H9 (cell line): ENCODE measurements around the gene CENPP. TPM values are rescaled to one million over a fixed set of nuclear protein-coding genes. Genes with fewer than 3 reads are reported as not detected.

ENCODE experiments used
- DNase-seq: peaks from one replicate; pipeline ENCODE4 v3.0.0-alpha.2; 2017
- H2AFZ ChIP-seq: one replicate; pipeline ENCODE4 v1.6.1; 2013; ENCODE audit warnings: mild to moderate bottlenecking, low read length, control low read depth, moderate library complexity
- H2AK5ac ChIP-seq: 2 replicates; pipeline ENCODE4 v1.6.1; 2013; ENCODE audit warnings: low read length, control low read depth, mixed read lengths; ENCODE audit not compliant: insufficient read length
- H2BK120ac ChIP-seq: one replicate; pipeline ENCODE4 v1.6.1; 2013; ENCODE audit warnings: low read depth, mild to moderate bottlenecking, low read length, control low read depth, inconsistent platforms; ENCODE audit not compliant: poor library complexity, severe bottlenecking
- H2BK12ac ChIP-seq: 2 replicates; pipeline ENCODE4 v1.6.1; 2013; ENCODE audit warnings: low read length, control low read depth, mixed read lengths, low read depth; ENCODE audit not compliant: insufficient read length
- H2BK15ac ChIP-seq: 2 replicates; pipeline ENCODE4 v1.6.1; 2013; ENCODE audit warnings: low read depth, low read length, control low read depth
- H2BK20ac ChIP-seq: one replicate; pipeline ENCODE4 v1.6.1; 2013; ENCODE audit warnings: low read depth, mild to moderate bottlenecking, low read length, control low read depth, inconsistent platforms; ENCODE audit not compliant: poor library complexity, severe bottlenecking
- H2BK5ac ChIP-seq: 2 replicates; pipeline ENCODE4 v1.6.1; 2013; ENCODE audit warnings: low read length, control low read depth, mixed read lengths; ENCODE audit not compliant: insufficient read length
- H3K14ac ChIP-seq: 2 replicates; pipeline ENCODE4 v1.6.1; 2013; ENCODE audit warnings: low read length, control low read depth; ENCODE audit not compliant: insufficient read depth
- H3K18ac ChIP-seq: 2 replicates; pipeline ENCODE4 v1.6.1; 2013; ENCODE audit warnings: low read depth, mild to moderate bottlenecking, mixed read lengths, low read length, control low read depth; ENCODE audit not compliant: insufficient read length
- H3K23ac ChIP-seq: 2 replicates; pipeline ENCODE4 v1.6.1; 2013; ENCODE audit warnings: low read length, control low read depth, mixed read lengths, low read depth; ENCODE audit not compliant: insufficient read length
- H3K23me2 ChIP-seq: 2 replicates; pipeline ENCODE4 v1.6.1; 2013; ENCODE audit warnings: low read depth, mild to moderate bottlenecking, mixed read lengths, low read length, control low read depth; ENCODE audit not compliant: insufficient read length, poor library complexity, severe bottlenecking
- H3K27ac ChIP-seq: 2 replicates; pipeline ENCODE4 v1.5.1; 2013; ENCODE audit warnings: low read length, control low read depth, mixed read lengths, low read depth; ENCODE audit not compliant: insufficient read length
- H3K27me3 ChIP-seq: 2 replicates; pipeline ENCODE4 v1.6.1; 2013; ENCODE audit warnings: low read length, control low read depth, inconsistent platforms; ENCODE audit not compliant: insufficient read depth
- H3K4ac ChIP-seq: 2 replicates; pipeline ENCODE4 v1.6.1; 2013; ENCODE audit warnings: low read depth, mild to moderate bottlenecking, control low read depth, inconsistent platforms, low read length, moderate library complexity
- H3K4me1 ChIP-seq: 2 replicates; pipeline ENCODE4 v1.6.1; 2013; ENCODE audit warnings: low read length, control low read depth, inconsistent platforms; ENCODE audit not compliant: insufficient read depth
- H3K4me2 ChIP-seq: 2 replicates; pipeline ENCODE4 v1.6.1; 2013; ENCODE audit warnings: low read length, control low read depth, mixed read lengths; ENCODE audit not compliant: insufficient read length, insufficient read depth
- H3K56ac ChIP-seq: 2 replicates; pipeline ENCODE4 v1.6.1; 2013; ENCODE audit warnings: low read depth, mild to moderate bottlenecking, mixed read lengths, low read length, control low read depth; ENCODE audit not compliant: insufficient read length
- H3K79me1 ChIP-seq: 2 replicates; pipeline ENCODE4 v1.6.1; 2013; ENCODE audit warnings: low read depth, mild to moderate bottlenecking, moderate library complexity, low read length, control low read depth, inconsistent platforms; ENCODE audit not compliant: insufficient read depth, poor library complexity, severe bottlenecking
- H3K79me2 ChIP-seq: 2 replicates; pipeline ENCODE4 v1.6.1; 2013; ENCODE audit warnings: low read length, control low read depth, inconsistent platforms; ENCODE audit not compliant: insufficient read depth
- H3K9ac ChIP-seq: 2 replicates; pipeline ENCODE4 v1.6.1; 2013; ENCODE audit warnings: low read length, control low read depth, mixed read lengths; ENCODE audit not compliant: insufficient read length; ENCODE audit errors: extremely low read depth
- H3K9me3 ChIP-seq: one replicate; pipeline ENCODE4 v1.6.1; 2013; ENCODE audit warnings: low read depth, low read length, inconsistent platforms; ENCODE audit not compliant: control insufficient read depth
- H3T11ph ChIP-seq: one replicate; pipeline ENCODE4 v1.6.1; 2013; ENCODE audit warnings: mild to moderate bottlenecking, low read length, control low read depth, inconsistent platforms
- H4K20me1 ChIP-seq: one replicate; pipeline ENCODE4 v1.6.1; 2013; ENCODE audit not compliant: control insufficient read depth, insufficient read length, insufficient read depth
- H4K5ac ChIP-seq: 2 replicates; pipeline ENCODE4 v1.6.1; 2013; ENCODE audit warnings: low read depth, mild to moderate bottlenecking, mixed read lengths, low read length, control low read depth; ENCODE audit not compliant: insufficient read length
- H4K8ac ChIP-seq: replicated peaks from 2 replicates; pipeline ENCODE4 v1.6.1; 2013; ENCODE audit warnings: low read length, control low read depth, mixed read lengths, low read depth; ENCODE audit not compliant: insufficient read length
- H4K91ac ChIP-seq: 2 replicates; pipeline ENCODE4 v1.6.1; 2013; ENCODE audit warnings: low read depth, mild to moderate bottlenecking, moderate library complexity, mixed read lengths, low read length, control low read depth; ENCODE audit not compliant: insufficient read length
- H3K27ac Mint-ChIP-seq, 3 experiments: 2 replicates in 2 of 3; 3 replicates in 1 of 3; pipeline ENCODE4 v1.8.0; 2020 to 2021; ENCODE audit warnings: mixed read lengths in 3 of 3, mild to moderate bottlenecking in 1 of 3, moderate library complexity in 1 of 3
- H3K27me3 Mint-ChIP-seq: 2 replicates; pipeline ENCODE4 v1.8.0; 2021; ENCODE audit warnings: low read depth, mild to moderate bottlenecking, moderate library complexity, mixed read lengths
- H3K36me3 Mint-ChIP-seq, 3 experiments: 2 replicates in 2 of 3; 3 replicates in 1 of 3; pipeline ENCODE4 v1.8.0; 2020 to 2021; ENCODE audit warnings: low read depth in 3 of 3, mixed read lengths in 3 of 3; ENCODE audit not compliant: insufficient read depth in 1 of 3
- H3K4me1 Mint-ChIP-seq, 2 experiments: 2 replicates each; pipeline ENCODE4 v1.8.0; 2020; ENCODE audit warnings: mixed read lengths in 2 of 2
- H3K4me3 Mint-ChIP-seq, 2 experiments: 2 replicates in 1 of 2; 3 replicates in 1 of 2; pipeline ENCODE4 v1.8.0; 2020 to 2021; ENCODE audit warnings: mild to moderate bottlenecking in 2 of 2, mixed read lengths in 2 of 2, moderate library complexity in 1 of 2
- H3K9me3 Mint-ChIP-seq, 2 experiments: 2 replicates in 1 of 2; 3 replicates in 1 of 2; pipeline ENCODE4 v1.8.0; 2020; ENCODE audit warnings: mild to moderate bottlenecking in 2 of 2, mixed read lengths in 2 of 2, moderate library complexity in 1 of 2
- WGBS: extraction: QIAGEN DNeasy Blood & Tissue Kit; methylation state at CpG from one replicate; pipeline ENCODE4 v1.1.7; 2013; ENCODE audit warnings: missing lambda C conversion rate, low lambda C conversion rate, mixed read lengths; ENCODE audit not compliant: insufficient read length; ENCODE audit errors: extremely low coverage; 5-methylcytosine and 5-hydroxymethylcytosine counted together
- total RNA-seq: library from RNA; stranded (reverse); gene quantifications from 2 replicates; pipeline ENCODE4 v1.2.1, GENCODE V29; 2021
- TF ChIP-seq, protein P1 (sequence below): fragments of 200-600 bp; sonication (generic); conservative IDR thresholded peaks from 3 replicates; pipeline ENCODE4 v1.8.0; 2021; ENCODE audit warnings: antibody characterized with exemption, mild to moderate bottlenecking

CENPP gene
- total RNA-seq, 1 experiment from 2014 or later = 9.1 TPM

GRCh38 chr9:92385477-92385876 lies 59.7 kb downstream of the CENPP start:
- no peak overlapping the region for H2BK5ac ChIP-seq
- no peaks in the 10 kb centered on the region for H3K4me1 ChIP-seq
- no CpG with 5 or more reads among the region's 6 CpGs for WGBS
- Mint-ChIP-seq H3K9me3 (no peaks in the 10 kb centered on the region), H3K27me3 (no peaks in the 10 kb centered on the region; the same call in 1 of the 2 replicates), H3K4me3 (no peak overlapping the region), H3K4me1 (no peaks in the 10 kb centered on the region; a peak in 2 of 4 replicates), H3K27ac (no peak overlapping the region), H3K36me3 (no peaks in the 10 kb centered on the region; a peak in 1 of 7 replicates)
- no peak overlapping the region for H3K18ac ChIP-seq
- no peak overlapping the region for H2BK12ac ChIP-seq
- no peak overlapping the region for H3K27ac ChIP-seq
- no peaks in the 10 kb centered on the region for H3K9me3 ChIP-seq
- no peak overlapping the region for H4K91ac ChIP-seq
- no peak overlapping the region for H2BK15ac ChIP-seq
- no peak overlapping the region for H2AK5ac ChIP-seq
- no peak overlapping the region for H2AFZ ChIP-seq
- no peaks in the 10 kb centered on the region for H3K23me2 ChIP-seq
- H4K5ac ChIP-seq = no peak overlapping the region
- no peak for DNase-seq
- no peaks in the 10 kb centered on the region for H3K79me2 ChIP-seq
- H3K56ac ChIP-seq = no peak overlapping the region
- H3K4me2 ChIP-seq = no peak overlapping the region
- no peak overlapping the region for H2BK120ac ChIP-seq
- H4K8ac ChIP-seq = no peak overlapping the region
- no peaks in the 10 kb centered on the region for H3K79me1 ChIP-seq
- H3K27me3 ChIP-seq = no peaks in the 10 kb centered on the region
- H3K23ac ChIP-seq = no peak overlapping the region
- no peak overlapping the region for H2BK20ac ChIP-seq
- H3T11ph ChIP-seq = no peak overlapping the region
- H3K14ac ChIP-seq = no peak overlapping the region
- TF ChIP-seq, protein P1, sequence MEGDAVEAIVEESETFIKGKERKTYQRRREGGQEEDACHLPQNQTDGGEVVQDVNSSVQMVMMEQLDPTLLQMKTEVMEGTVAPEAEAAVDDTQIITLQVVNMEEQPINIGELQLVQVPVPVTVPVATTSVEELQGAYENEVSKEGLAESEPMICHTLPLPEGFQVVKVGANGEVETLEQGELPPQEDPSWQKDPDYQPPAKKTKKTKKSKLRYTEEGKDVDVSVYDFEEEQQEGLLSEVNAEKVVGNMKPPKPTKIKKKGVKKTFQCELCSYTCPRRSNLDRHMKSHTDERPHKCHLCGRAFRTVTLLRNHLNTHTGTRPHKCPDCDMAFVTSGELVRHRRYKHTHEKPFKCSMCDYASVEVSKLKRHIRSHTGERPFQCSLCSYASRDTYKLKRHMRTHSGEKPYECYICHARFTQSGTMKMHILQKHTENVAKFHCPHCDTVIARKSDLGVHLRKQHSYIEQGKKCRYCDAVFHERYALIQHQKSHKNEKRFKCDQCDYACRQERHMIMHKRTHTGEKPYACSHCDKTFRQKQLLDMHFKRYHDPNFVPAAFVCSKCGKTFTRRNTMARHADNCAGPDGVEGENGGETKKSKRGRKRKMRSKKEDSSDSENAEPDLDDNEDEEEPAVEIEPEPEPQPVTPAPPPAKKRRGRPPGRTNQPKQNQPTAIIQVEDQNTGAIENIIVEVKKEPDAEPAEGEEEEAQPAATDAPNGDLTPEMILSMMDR = no peak
- H3K4ac ChIP-seq = no peak overlapping the region
- H3K9ac ChIP-seq = no peak overlapping the region
- no peaks in the 10 kb centered on the region for H4K20me1 ChIP-seq
